Esophagus squamous epithelium (tissue), 4 donors: Measurements from ENCODE around the gene PTPRQ.

Experiments
- POLR2A ChIP-seq, 4 donors: fragments of 450-650 bp; IDR thresholded peaks; one replicate each; pipeline ENCODE4 v1.6.1; 2017; ENCODE audit warnings: antibody characterized with exemption in 4 of 4, mild to moderate bottlenecking in 4 of 4, moderate library complexity in 3 of 4
- TF ChIP-seq, protein P1 (sequence below), 6 experiments: fragments of 450-650 bp in 4 of 6; fragments of 200-600 bp in 2 of 6; sonication (generic) in 2 of 6; IDR thresholded peaks; one replicate each; pipeline ENCODE4 v1.5.1; 2016 to 2019; ENCODE audit warnings: antibody characterized with exemption in 6 of 6, mild to moderate bottlenecking in 4 of 6, moderate library complexity in 4 of 6

- TF ChIP-seq, protein P1, sequence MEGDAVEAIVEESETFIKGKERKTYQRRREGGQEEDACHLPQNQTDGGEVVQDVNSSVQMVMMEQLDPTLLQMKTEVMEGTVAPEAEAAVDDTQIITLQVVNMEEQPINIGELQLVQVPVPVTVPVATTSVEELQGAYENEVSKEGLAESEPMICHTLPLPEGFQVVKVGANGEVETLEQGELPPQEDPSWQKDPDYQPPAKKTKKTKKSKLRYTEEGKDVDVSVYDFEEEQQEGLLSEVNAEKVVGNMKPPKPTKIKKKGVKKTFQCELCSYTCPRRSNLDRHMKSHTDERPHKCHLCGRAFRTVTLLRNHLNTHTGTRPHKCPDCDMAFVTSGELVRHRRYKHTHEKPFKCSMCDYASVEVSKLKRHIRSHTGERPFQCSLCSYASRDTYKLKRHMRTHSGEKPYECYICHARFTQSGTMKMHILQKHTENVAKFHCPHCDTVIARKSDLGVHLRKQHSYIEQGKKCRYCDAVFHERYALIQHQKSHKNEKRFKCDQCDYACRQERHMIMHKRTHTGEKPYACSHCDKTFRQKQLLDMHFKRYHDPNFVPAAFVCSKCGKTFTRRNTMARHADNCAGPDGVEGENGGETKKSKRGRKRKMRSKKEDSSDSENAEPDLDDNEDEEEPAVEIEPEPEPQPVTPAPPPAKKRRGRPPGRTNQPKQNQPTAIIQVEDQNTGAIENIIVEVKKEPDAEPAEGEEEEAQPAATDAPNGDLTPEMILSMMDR (IDR thresholded peaks at IDR 0.05), result no peak
- no peak for TF ChIP-seq POLR2A (IDR thresholded peaks at IDR 0.05)
These were observed 272.8 kb downstream of the PTPRQ start, which contains the start of gene MYF5 for GRCh38 chr12:80716696-80717469.
